HepG2 (cell line): Measurements from ENCODE around the gene MAPK13. TPM values are rescaled to one million over a fixed set of nuclear protein-coding genes. Genes with fewer than 3 reads are reported as not detected.

ENCODE experiments used
- FOXP4 ChIP-seq: sonication (generic); formaldehyde crosslinking; IDR thresholded peaks from 2 replicates; pipeline ENCODE4 v1.4.0; 2020; ENCODE audit warnings: missing genetic modification reagents
- GATAD1 ChIP-seq: IDR thresholded peaks from 2 replicates; pipeline ENCODE4 v1.6.1; 2016; ENCODE audit warnings: missing genetic modification reagents, missing compliant biosample characterization
- GZF1 ChIP-seq: sonication (generic); formaldehyde crosslinking; IDR thresholded peaks from 2 replicates; pipeline ENCODE4 v1.5.1; 2020; ENCODE audit warnings: mild to moderate bottlenecking, missing genetic modification reagents
- KLF12 ChIP-seq: sonication (generic); formaldehyde crosslinking; IDR thresholded peaks from 2 replicates; pipeline ENCODE4 v1.4.0; 2020; ENCODE audit warnings: missing genetic modification reagents, borderline replicate concordance
- NR3C1 ChIP-seq: sonication (generic); formaldehyde crosslinking; IDR thresholded peaks from 2 replicates; pipeline ENCODE4 v1.4.0; 2020; ENCODE audit warnings: missing genetic modification reagents
- SIN3A ChIP-seq: IDR thresholded peaks from 2 replicates; pipeline ENCODE4 v1.6.1; 2011; ENCODE audit warnings: low read depth, mild to moderate bottlenecking, control low read depth, low read length, borderline replicate concordance
- SNRNP70 ChIP-seq: fragments of 200-400 bp; formaldehyde crosslinking; IDR thresholded peaks from 2 replicates; pipeline ENCODE4 v1.6.1; 2017; ENCODE audit warnings: mild to moderate bottlenecking, low read depth, low read length, moderate library complexity
- TBP ChIP-seq: sonication (generic); formaldehyde crosslinking; IDR thresholded peaks from 2 replicates; pipeline ENCODE4 v1.5.0; 2020; ENCODE audit warnings: missing genetic modification reagents
- TEF ChIP-seq: sonication (generic); formaldehyde crosslinking; IDR thresholded peaks from 2 replicates; pipeline ENCODE4 v1.5.0; 2020; ENCODE audit warnings: missing genetic modification reagents
- XRCC5 ChIP-seq: fragments of 200-400 bp; formaldehyde crosslinking; optimal IDR thresholded peaks from 2 replicates; pipeline ENCODE3; 2017; ENCODE audit warnings: mild to moderate bottlenecking, low read length
- ZBTB42 ChIP-seq: sonication (generic); formaldehyde crosslinking; IDR thresholded peaks from 2 replicates; pipeline ENCODE4 v1.5.0; 2020; ENCODE audit warnings: mild to moderate bottlenecking, missing genetic modification reagents
- ZFYVE20 ChIP-seq: sonication (generic); formaldehyde crosslinking; IDR thresholded peaks from 2 replicates; pipeline ENCODE4 v1.8.0; 2023; ENCODE audit warnings: low read depth, mild to moderate bottlenecking, moderate library complexity, missing genetic modification reagents, borderline replicate concordance
- ZNF709 ChIP-seq: sonication (generic); formaldehyde crosslinking; IDR thresholded peaks from 2 replicates; pipeline ENCODE4 v1.5.0; 2020; ENCODE audit warnings: mild to moderate bottlenecking, missing genetic modification reagents
- ZNF773 ChIP-seq: sonication (generic); formaldehyde crosslinking; IDR thresholded peaks from 2 replicates; pipeline ENCODE4 v1.4.0; 2020; ENCODE audit warnings: missing genetic modification reagents, borderline replicate concordance
- ZNF780A ChIP-seq: sonication (generic); formaldehyde crosslinking; IDR thresholded peaks from 2 replicates; pipeline ENCODE4 v1.8.0; 2022; ENCODE audit warnings: mild to moderate bottlenecking, missing genetic modification reagents, moderate library complexity
- polyA plus RNA-seq, 8 experiments: library from polyadenylated mRNA; depleted of rRNA in 3 of 8; stranded (reverse) in 7 of 8; unstranded in 1 of 8; fragments of >200 nt; fragmentation: Illumina TruSeq in 4 of 8; extraction: Trizol in 4 of 8; gene quantifications; 2 replicates each; pipeline versions ENCODE4 v1.2.1 to v1.2.3, GENCODE V29; 2011 to 2016; ENCODE audit warnings: low read depth in 4 of 8, missing spikeins in 1 of 8, mixed read lengths in 1 of 8; ENCODE audit not compliant: insufficient read depth in 1 of 8
- total RNA-seq, 5 experiments: library from RNA; depleted of rRNA; stranded (reverse); fragments of >200 nt; fragmentation: Illumina TruSeq; extraction: Trizol; gene quantifications; 2 replicates each; pipeline ENCODE4 v1.2.3, GENCODE V29; 2016; ENCODE audit warnings: low read depth in 1 of 5
- TF ChIP-seq, protein P1 (sequence below): sonication (generic); formaldehyde crosslinking; IDR thresholded peaks from 2 replicates; pipeline ENCODE4 v1.4.0; 2020; ENCODE audit warnings: missing genetic modification reagents
- TF ChIP-seq, protein P2 (sequence below): sonication (generic); formaldehyde crosslinking; IDR thresholded peaks from 2 replicates; pipeline ENCODE4 v1.4.0; 2020; ENCODE audit warnings: mild to moderate bottlenecking, missing genetic modification reagents
- TF ChIP-seq, protein P3 (sequence below): sonication (generic); formaldehyde crosslinking; IDR thresholded peaks from 2 replicates; pipeline ENCODE4 v1.4.0; 2020; ENCODE audit warnings: missing genetic modification reagents
- TF ChIP-seq, protein P4 (sequence below): IDR thresholded peaks from 2 replicates; pipeline ENCODE4 v1.6.1; 2016; ENCODE audit warnings: mild to moderate bottlenecking

MAPK13 gene
- total and polyA plus RNA-seq, 2 of the 13 experiments (the other 11 are each of a cell fraction or from before 2014, with no cell fraction given): 12.7 to 43.4 TPM

DNA sequence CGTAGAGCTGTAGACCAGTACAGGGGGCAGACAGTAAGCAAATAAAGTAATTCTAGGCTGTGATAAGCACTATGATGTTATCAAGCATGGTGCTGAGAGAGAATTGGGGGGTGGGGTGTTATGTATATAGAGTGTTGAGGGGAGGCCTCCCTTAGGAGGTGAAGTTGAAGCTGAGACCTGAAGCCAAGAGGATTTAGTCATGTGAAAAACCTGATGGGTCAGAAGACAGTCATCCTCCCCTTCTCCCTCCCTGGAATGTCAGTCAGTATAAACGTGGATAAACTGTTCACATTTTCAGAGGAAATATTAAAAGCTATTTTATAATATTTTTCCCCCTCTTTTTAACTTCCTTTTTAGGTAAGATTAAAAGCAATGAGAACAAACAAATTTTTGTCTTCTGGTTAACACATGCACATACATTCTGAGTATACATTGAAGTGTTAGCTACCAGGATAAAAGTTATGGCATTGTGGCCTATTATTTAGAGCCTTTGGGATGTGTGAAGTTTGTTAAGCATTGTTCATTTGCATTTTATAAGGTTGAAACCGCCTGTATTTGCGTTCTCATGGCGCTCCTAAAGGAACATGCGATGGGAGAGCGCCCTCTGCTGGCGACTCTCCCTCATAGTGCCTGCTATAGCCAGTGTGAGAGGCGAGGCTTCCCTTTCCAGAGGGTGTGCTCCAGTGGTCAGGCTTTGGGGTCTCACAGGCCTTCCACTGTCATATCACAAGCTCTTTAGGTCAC lies 35.4 kb upstream of the MAPK13 start (continued):
- 0 out of 2 replicates have a peak, but pooled peaks have one; percentile 53 for TF ChIP-seq KLF12
- TF ChIP-seq SNRNP70: no peak
- no peak for TF ChIP-seq SIN3A
- TF ChIP-seq, protein P1, sequence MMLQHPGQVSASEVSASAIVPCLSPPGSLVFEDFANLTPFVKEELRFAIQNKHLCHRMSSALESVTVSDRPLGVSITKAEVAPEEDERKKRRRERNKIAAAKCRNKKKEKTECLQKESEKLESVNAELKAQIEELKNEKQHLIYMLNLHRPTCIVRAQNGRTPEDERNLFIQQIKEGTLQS (CRISPR knock-in tag): no peak
- no peak for TF ChIP-seq ZNF773 (CRISPR knock-in tag)
- TF ChIP-seq ZNF709 (CRISPR knock-in tag): no peak
- TF ChIP-seq TEF (CRISPR knock-in tag): no peak
- no peak for TF ChIP-seq ZFYVE20 (CRISPR knock-in tag)
- TF ChIP-seq ZNF780A (CRISPR knock-in tag): no peak
- TF ChIP-seq, protein P2, sequence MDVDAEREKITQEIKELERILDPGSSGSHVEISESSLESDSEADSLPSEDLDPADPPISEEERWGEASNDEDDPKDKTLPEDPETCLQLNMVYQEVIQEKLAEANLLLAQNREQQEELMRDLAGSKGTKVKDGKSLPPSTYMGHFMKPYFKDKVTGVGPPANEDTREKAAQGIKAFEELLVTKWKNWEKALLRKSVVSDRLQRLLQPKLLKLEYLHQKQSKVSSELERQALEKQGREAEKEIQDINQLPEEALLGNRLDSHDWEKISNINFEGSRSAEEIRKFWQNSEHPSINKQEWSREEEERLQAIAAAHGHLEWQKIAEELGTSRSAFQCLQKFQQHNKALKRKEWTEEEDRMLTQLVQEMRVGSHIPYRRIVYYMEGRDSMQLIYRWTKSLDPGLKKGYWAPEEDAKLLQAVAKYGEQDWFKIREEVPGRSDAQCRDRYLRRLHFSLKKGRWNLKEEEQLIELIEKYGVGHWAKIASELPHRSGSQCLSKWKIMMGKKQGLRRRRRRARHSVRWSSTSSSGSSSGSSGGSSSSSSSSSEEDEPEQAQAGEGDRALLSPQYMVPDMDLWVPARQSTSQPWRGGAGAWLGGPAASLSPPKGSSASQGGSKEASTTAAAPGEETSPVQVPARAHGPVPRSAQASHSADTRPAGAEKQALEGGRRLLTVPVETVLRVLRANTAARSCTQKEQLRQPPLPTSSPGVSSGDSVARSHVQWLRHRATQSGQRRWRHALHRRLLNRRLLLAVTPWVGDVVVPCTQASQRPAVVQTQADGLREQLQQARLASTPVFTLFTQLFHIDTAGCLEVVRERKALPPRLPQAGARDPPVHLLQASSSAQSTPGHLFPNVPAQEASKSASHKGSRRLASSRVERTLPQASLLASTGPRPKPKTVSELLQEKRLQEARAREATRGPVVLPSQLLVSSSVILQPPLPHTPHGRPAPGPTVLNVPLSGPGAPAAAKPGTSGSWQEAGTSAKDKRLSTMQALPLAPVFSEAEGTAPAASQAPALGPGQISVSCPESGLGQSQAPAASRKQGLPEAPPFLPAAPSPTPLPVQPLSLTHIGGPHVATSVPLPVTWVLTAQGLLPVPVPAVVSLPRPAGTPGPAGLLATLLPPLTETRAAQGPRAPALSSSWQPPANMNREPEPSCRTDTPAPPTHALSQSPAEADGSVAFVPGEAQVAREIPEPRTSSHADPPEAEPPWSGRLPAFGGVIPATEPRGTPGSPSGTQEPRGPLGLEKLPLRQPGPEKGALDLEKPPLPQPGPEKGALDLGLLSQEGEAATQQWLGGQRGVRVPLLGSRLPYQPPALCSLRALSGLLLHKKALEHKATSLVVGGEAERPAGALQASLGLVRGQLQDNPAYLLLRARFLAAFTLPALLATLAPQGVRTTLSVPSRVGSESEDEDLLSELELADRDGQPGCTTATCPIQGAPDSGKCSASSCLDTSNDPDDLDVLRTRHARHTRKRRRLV (CRISPR knock-in tag): no peak
- TF ChIP-seq NR3C1 (CRISPR knock-in tag): no peak
- no peak for TF ChIP-seq FOXP4 (CRISPR knock-in tag)
- no peak for TF ChIP-seq GZF1 (CRISPR knock-in tag)
- peak; percentile 49 for TF ChIP-seq XRCC5
- TF ChIP-seq, protein P3, sequence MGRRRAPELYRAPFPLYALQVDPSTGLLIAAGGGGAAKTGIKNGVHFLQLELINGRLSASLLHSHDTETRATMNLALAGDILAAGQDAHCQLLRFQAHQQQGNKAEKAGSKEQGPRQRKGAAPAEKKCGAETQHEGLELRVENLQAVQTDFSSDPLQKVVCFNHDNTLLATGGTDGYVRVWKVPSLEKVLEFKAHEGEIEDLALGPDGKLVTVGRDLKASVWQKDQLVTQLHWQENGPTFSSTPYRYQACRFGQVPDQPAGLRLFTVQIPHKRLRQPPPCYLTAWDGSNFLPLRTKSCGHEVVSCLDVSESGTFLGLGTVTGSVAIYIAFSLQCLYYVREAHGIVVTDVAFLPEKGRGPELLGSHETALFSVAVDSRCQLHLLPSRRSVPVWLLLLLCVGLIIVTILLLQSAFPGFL (CRISPR knock-in tag): no peak
- TF ChIP-seq ZBTB42: no peak
- no peak for TF ChIP-seq GATAD1
- TF ChIP-seq TBP (CRISPR knock-in tag): no peak
- TF ChIP-seq, protein P4, sequence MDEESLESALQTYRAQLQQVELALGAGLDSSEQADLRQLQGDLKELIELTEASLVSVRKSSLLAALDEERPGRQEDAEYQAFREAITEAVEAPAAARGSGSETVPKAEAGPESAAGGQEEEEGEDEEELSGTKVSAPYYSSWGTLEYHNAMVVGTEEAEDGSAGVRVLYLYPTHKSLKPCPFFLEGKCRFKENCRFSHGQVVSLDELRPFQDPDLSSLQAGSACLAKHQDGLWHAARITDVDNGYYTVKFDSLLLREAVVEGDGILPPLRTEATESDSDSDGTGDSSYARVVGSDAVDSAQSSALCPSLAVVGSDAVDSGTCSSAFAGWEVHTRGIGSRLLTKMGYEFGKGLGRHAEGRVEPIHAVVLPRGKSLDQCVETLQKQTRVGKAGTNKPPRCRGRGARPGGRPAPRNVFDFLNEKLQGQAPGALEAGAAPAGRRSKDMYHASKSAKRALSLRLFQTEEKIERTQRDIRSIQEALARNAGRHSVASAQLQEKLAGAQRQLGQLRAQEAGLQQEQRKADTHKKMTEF (CRISPR knock-in tag): peak; percentile 38; the same call in 1 of the 2 replicates
